Smooth muscle cell (in vitro differentiated cells): ENCODE measurements around the gene SYTL5. TPM values are rescaled to one million over a fixed set of nuclear protein-coding genes. Genes with fewer than 3 reads are reported as not detected.

ENCODE experiments used
- DNase-seq: peaks from one replicate; lab custom pipeline; 2025; ENCODE audit not compliant: unreplicated experiment; lab: John Stamatoyannopoulos, UW
- H2AFZ ChIP-seq: fragments of 200-600 bp; sonication (generic); 2 replicates; pipeline ENCODE4 v1.6.0; 2016; ENCODE audit warnings: antibody characterized with exemption, low read depth, mild to moderate bottlenecking
- H3F3A ChIP-seq: fragments of 200-600 bp; sonication (generic); 2 replicates; pipeline ENCODE4 v1.6.0; 2017; ENCODE audit warnings: antibody characterized with exemption, low read depth
- H3K27ac ChIP-seq: fragments of 200-600 bp; sonication (generic); 2 replicates; pipeline ENCODE4 v1.5.1; 2016; ENCODE audit warnings: low read depth, mild to moderate bottlenecking
- H3K27me3 ChIP-seq: fragments of 200-600 bp; sonication (generic); 2 replicates; pipeline ENCODE4 v1.6.1; 2016; ENCODE audit warnings: low read depth, mild to moderate bottlenecking
- H3K36me3 ChIP-seq: fragments of 200-600 bp; sonication (generic); 2 replicates; pipeline ENCODE4 v1.5.1; 2016; ENCODE audit warnings: low read depth
- H3K4me1 ChIP-seq: fragments of 200-600 bp; sonication (generic); 2 replicates; pipeline ENCODE4 v1.5.1; 2016; ENCODE audit warnings: low read depth
- H3K4me2 ChIP-seq: fragments of 200-600 bp; sonication (generic); 2 replicates; pipeline ENCODE4 v1.6.0; 2016; ENCODE audit warnings: mild to moderate bottlenecking
- H3K4me3 ChIP-seq: fragments of 200-600 bp; sonication (generic); 2 replicates; pipeline ENCODE4 v1.5.1; 2016; ENCODE audit warnings: mild to moderate bottlenecking
- H3K79me2 ChIP-seq: fragments of 200-600 bp; sonication (generic); 2 replicates; pipeline ENCODE4 v1.6.0; 2016; ENCODE audit warnings: low read depth, mild to moderate bottlenecking
- H3K9ac ChIP-seq: fragments of 200-600 bp; sonication (generic); 2 replicates; pipeline ENCODE4 v1.6.0; 2016; ENCODE audit warnings: low read depth
- H3K9me3 ChIP-seq: fragments of 200-600 bp; sonication (generic); replicated peaks from 2 replicates; pipeline ENCODE4 v1.5.1; 2016; ENCODE audit warnings: low read depth
- H4K20me1 ChIP-seq: fragments of 200-600 bp; sonication (generic); 2 replicates; pipeline ENCODE4 v1.6.0; 2016; ENCODE audit warnings: low read depth
- CTCF ChIP-seq: fragments of 200-600 bp; sonication (generic); IDR thresholded peaks from 2 replicates; pipeline ENCODE4 v1.5.1; 2017; ENCODE audit warnings: borderline replicate concordance, mild to moderate bottlenecking, antibody characterized with exemption; ENCODE audit not compliant: insufficient read depth, poor library complexity, severe bottlenecking
- WGBS: methylation state at CpG from one replicate; pipeline ENCODE4 v1.1.7; 2016; ENCODE audit warnings: low lambda C conversion rate; 5-methylcytosine and 5-hydroxymethylcytosine counted together
- polyA plus RNA-seq: library from polyadenylated mRNA; unstranded; fragments of >200 nt; fragmentation: Nextera tagmentation; extraction: Ambion mirVana; gene quantifications from 2 replicates; pipeline ENCODE4 v1.2.1, GENCODE V29; 2016
- total RNA-seq: library from RNA; depleted of rRNA; stranded (reverse); fragments of >200 nt; gene quantifications from 2 replicates; pipeline ENCODE4 v1.2.3, GENCODE V29; 2014

SYTL5 gene
- total and polyA plus RNA-seq, 2 experiments from 2014 or later = 0.27 to 2.3 TPM

- Histone ChIP-seq H3F3A (no peaks in the 10 kb centered on the region), H2AFZ (no peak overlapping the region), H3K9ac (no peak overlapping the region), H3K4me2 (no peak overlapping the region), H3K9me3 (no peaks in the 10 kb centered on the region), H3K36me3 (no peaks in the 10 kb centered on the region), H3K4me3 (no peak overlapping the region), H4K20me1 (no peaks in the 10 kb centered on the region), H3K27me3 (no peaks in the 10 kb centered on the region), H3K4me1 (no peaks in the 10 kb centered on the region), H3K79me2 (no peaks in the 10 kb centered on the region), H3K27ac (no peak overlapping the region)
- no peak for TF ChIP-seq CTCF
- DNase-seq = no peak
- 87% methylated on average over 6 of the region's 6 CpGs for WGBS
These were observed 102.0 kb downstream of the SYTL5 start for GRCh38 chrX:38108364-38108763.

GRCh38 chrX:38109042-38109898, 102.9 kb downstream of the SYTL5 start:
- Histone ChIP-seq H3K9ac (no peak overlapping the region), H3K4me1 (no peaks in the 10 kb centered on the region), H3K27ac (no peak overlapping the region), H3F3A (no peaks in the 10 kb centered on the region), H3K4me2 (no peak overlapping the region), H3K4me3 (no peak overlapping the region), H3K79me2 (no peaks in the 10 kb centered on the region), H3K36me3 (no peaks in the 10 kb centered on the region), H2AFZ (no peak overlapping the region), H3K9me3 (no peaks in the 10 kb centered on the region), H3K27me3 (no peaks in the 10 kb centered on the region), H4K20me1 (no peaks in the 10 kb centered on the region)
- 85% methylated on average over 4 of the region's 4 CpGs for WGBS
- no peak for DNase-seq
- no peak for TF ChIP-seq CTCF

- no peak for DNase-seq
- Histone ChIP-seq H3K4me2 (no peak overlapping the region), H3F3A (no peaks in the 10 kb centered on the region), H2AFZ (no peak overlapping the region), H3K27me3 (no peaks in the 10 kb centered on the region), H3K9me3 (no peaks in the 10 kb centered on the region), H3K79me2 (no peaks in the 10 kb centered on the region), H3K36me3 (no peaks in the 10 kb centered on the region), H3K4me1 (no peaks in the 10 kb centered on the region), H3K9ac (no peak overlapping the region), H3K4me3 (no peak overlapping the region), H4K20me1 (no peaks in the 10 kb centered on the region), H3K27ac (no peak overlapping the region)
- WGBS = 66% methylated on average over 6 of the region's 6 CpGs
- no peak for TF ChIP-seq CTCF
These were observed 103.9 kb downstream of the SYTL5 start for GRCh38 chrX:38110231-38110630.

GRCh38 chrX:38111196-38111595, 104.8 kb downstream of the SYTL5 start:
- no peaks in the 10 kb centered on the region for H3F3A ChIP-seq
- no peaks in the 10 kb centered on the region for H4K20me1 ChIP-seq
- no peak overlapping the region for H3K27ac ChIP-seq
- DNase-seq = no peak
- no peak overlapping the region for H3K4me2 ChIP-seq
- H3K4me1 ChIP-seq = no peaks in the 10 kb centered on the region
- no peaks in the 10 kb centered on the region for H3K79me2 ChIP-seq
- no peak for TF ChIP-seq CTCF
- no peak overlapping the region for H3K4me3 ChIP-seq
- 67% methylated on average over 5 of the region's 5 CpGs for WGBS
- no peaks in the 10 kb centered on the region for H3K36me3 ChIP-seq
- no peaks in the 10 kb centered on the region for H3K9me3 ChIP-seq
- H2AFZ ChIP-seq = no peak overlapping the region
- no peaks in the 10 kb centered on the region for H3K27me3 ChIP-seq
- H3K9ac ChIP-seq = no peak overlapping the region
